Sigmoid colon (tissue), 4 donors: ENCODE measurements around the gene KLHL29.

ENCODE experiments used
- CTCF ChIP-seq, 4 experiments: fragments of 450-650 bp in 3 of 4; fragments of 200-600 bp in 1 of 4; IDR thresholded peaks; one replicate each; pipeline ENCODE4 v1.5.1; 2016 to 2019; ENCODE audit warnings: antibody characterized with exemption in 4 of 4, mild to moderate bottlenecking in 3 of 4, moderate library complexity in 2 of 4
- EP300 ChIP-seq, 4 donors: sonication (generic); formaldehyde crosslinking; IDR thresholded peaks; one replicate each; pipeline ENCODE4 v1.6.1; 2017; ENCODE audit warnings: antibody characterized with exemption in 4 of 4
- POLR2A ChIP-seq, 2 donors: fragments of 450-650 bp; IDR thresholded peaks; one replicate each; pipeline ENCODE4 v1.6.1; 2016; ENCODE audit warnings: antibody characterized with exemption in 2 of 2, mild to moderate bottlenecking in 2 of 2, moderate library complexity in 2 of 2
- POLR2AphosphoS5 ChIP-seq, 4 donors: sonication (generic); formaldehyde crosslinking; IDR thresholded peaks; one replicate each; pipeline ENCODE4 v1.6.1; 2017; ENCODE audit warnings: antibody characterized with exemption in 4 of 4

GRCh38 chr2:23546913-23547312, 161.9 kb downstream of the KLHL29 start:
- TF ChIP-seq CTCF (IDR thresholded peaks at IDR 0.05) (no peak), EP300 (IDR thresholded peaks at IDR 0.05) (no peak), POLR2A (IDR thresholded peaks at IDR 0.05) (no peak), POLR2AphosphoS5 (IDR thresholded peaks at IDR 0.05) (no peak)
